GM12801 (cell line): Measurements from ENCODE around the gene FOXP3.

Experiments used
- TF ChIP-seq, protein P1 (sequence below): IDR thresholded peaks from one replicate; pipeline ENCODE4 v1.5.1; 2011; ENCODE audit warnings: control low read depth; ENCODE audit not compliant: insufficient read length; ENCODE audit errors: extremely low read depth

Gene FOXP3

DNA sequence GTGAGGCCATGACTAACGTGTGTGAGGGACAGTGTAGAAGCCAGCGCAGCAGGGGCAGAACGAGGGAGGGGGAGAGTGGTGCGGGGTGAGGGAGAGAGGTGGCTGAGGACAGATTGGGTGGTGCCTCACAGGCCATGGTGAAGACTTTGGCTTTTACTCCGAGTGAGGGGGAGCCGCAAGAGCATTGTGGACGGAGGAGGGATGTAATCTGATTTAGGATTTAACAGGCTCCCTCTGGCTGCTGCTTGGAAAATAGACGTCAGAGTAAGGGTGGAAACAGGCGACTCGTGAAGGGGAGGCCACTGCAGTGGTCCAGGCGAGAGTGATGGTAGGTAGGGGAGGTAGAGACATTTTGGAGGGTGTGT lies 18.1 kb upstream of the FOXP3 start:
- TF ChIP-seq, protein P1, sequence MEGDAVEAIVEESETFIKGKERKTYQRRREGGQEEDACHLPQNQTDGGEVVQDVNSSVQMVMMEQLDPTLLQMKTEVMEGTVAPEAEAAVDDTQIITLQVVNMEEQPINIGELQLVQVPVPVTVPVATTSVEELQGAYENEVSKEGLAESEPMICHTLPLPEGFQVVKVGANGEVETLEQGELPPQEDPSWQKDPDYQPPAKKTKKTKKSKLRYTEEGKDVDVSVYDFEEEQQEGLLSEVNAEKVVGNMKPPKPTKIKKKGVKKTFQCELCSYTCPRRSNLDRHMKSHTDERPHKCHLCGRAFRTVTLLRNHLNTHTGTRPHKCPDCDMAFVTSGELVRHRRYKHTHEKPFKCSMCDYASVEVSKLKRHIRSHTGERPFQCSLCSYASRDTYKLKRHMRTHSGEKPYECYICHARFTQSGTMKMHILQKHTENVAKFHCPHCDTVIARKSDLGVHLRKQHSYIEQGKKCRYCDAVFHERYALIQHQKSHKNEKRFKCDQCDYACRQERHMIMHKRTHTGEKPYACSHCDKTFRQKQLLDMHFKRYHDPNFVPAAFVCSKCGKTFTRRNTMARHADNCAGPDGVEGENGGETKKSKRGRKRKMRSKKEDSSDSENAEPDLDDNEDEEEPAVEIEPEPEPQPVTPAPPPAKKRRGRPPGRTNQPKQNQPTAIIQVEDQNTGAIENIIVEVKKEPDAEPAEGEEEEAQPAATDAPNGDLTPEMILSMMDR: no peak

DNA sequence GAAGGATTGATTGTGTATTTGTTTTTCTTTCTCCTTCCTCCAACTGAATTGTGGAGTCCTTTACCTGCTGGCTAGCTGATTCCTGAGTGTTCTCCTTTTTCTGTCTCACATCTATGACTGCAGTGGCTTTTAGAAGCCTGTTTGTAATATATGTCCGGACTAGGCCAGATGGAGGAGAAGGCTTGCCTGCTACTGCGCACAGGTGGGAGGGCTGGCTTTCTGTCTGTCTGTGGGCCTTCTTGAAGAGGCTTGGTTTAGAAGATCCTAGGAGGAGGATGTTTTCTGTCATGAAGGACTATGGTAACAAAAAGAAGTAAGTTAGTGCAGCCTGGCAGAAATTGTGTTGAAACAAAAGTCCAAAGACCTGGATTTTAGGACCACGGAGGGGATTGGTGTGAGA lies 13.6 kb upstream of the FOXP3 start:
- TF ChIP-seq, protein P1: no peak

GRCh38 chrX:49277535-49277830 lies 13.0 kb upstream of the FOXP3 start:
- TF ChIP-seq, protein P1: no peak

DNA sequence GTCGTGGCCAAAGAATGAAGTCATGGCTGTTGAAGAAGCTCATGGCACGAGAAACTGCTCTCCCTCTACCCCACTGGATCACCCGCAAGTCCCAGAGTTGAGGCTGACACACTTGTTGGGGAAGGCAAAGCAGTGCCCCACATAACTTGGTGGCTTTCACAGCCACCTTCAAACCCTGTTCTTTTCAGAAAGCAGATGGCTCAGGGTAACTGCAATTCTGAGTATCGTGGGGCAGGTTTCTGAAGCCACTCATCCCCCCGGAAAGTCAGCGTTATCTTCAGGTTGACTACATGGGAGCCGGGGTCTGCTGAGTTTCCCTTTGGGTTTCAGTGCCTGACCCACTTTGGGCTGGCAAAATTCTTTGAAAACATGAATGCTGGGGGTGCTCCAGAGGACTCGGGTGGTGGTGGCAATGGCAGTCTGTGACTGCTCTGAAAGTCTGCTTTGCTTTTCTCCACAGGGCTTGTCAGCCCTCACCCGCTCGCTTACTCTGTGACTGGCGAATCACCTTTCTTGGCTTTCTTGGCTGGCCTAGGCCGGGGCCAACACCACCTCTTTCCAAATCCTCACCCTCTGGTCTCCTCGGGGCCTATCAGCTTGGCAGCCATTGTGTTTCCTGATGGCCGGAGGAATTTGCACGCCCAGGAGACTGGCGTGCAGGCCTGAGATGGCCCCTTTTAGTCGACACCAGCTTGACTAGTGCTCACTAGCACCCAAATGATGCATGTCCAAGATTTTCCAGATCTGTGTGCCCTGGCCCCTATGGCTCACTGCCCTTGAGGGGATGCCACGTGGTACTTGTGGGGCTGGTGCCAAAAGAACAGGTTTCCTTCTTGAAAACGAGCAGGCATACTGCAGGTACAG lies 12.4 kb upstream of the FOXP3 start:
- TF ChIP-seq, protein P1: no peak

GRCh38 chrX:49276207-49276606 lies 11.7 kb upstream of the FOXP3 start:
- TF ChIP-seq, protein P1: no peak

GRCh38 chrX:49273181-49273727 lies 8.7 kb upstream of the FOXP3 start:
- TF ChIP-seq, protein P1: no peak

DNA sequence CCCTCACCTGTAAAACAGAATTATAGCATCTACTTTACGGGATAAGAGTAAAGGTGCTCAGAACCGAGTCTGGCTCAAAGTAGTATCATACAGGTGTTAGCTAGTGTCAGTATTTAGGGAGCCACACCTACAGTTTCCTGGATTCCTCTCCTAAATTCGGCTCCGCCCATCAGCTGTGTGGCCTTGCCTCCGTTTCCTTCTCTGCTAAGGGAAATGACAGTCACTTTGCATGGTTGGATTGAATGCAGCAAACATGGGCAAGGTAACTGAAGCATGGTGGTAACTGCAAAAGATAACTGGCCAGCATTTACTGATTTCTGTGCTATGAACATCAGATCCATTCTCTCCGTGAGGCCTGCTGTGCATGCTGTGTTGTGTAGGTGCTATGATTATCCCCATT lies 7.9 kb upstream of the FOXP3 start:
- TF ChIP-seq, protein P1: no peak

DNA sequence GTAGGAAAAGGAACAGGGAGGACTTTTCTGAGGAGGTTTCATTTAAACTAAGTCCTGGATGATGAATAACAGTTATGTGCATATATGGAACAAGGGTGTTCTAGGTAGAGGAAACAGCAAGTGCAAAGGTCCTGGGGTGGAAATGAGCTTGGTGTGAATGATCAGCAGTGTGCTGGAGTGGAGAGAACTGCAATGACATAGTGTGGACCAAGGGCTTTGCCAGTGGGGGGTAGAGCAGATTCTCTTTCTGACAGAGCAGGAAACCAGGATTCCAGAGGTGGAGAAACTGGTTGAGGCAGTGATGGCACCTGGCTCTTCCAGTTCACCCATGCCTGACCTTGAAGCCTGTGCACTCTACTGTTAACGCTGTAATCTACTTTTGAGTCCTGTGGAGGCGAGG lies 6.8 kb upstream of the FOXP3 start:
- TF ChIP-seq, protein P1: no peak
